Activated T-cell treated with anti-CD3 and anti-CD28 coated beads, Interleukin-2, amount 50 U/mL, for 72 hours (primary cell): ENCODE measurements around the gene CFHR2. TPM values are rescaled to one million over a fixed set of nuclear protein-coding genes. Genes with fewer than 3 reads are reported as not detected.
"Not testable (repeated sequence)": the region's sequence is repeated elsewhere in the genome, so short reads cannot be mapped to it uniquely, and the experiment has no call there.

ENCODE experiments used
- ATAC-seq, 2 donors: fragments of 150-1000 bp; cut with Tn5 transposase; replicated peaks in 1 of 2; 2 replicates each; pipeline ENCODE4 v1.10.0; 2021; ENCODE audit warnings: moderate library complexity in 2 of 2, mild to moderate bottlenecking in 1 of 2
- DNase-seq, 2 donors: peaks; one replicate each; pipeline ENCODE4 v3.0.0; 2021 to 2022; ENCODE audit warnings: mixed read lengths in 1 of 2
- H3K27ac Mint-ChIP-seq: one replicate; pipeline ENCODE4 v1.8.0; 2022; ENCODE audit warnings: mild to moderate bottlenecking, moderate library complexity, mixed read lengths
- H3K27me3 Mint-ChIP-seq: one replicate; pipeline ENCODE4 v1.8.0; 2022; ENCODE audit warnings: low read depth, mixed read lengths
- H3K36me3 Mint-ChIP-seq, 2 donors: one replicate each; pipeline ENCODE4 v1.8.0; 2022; ENCODE audit warnings: mixed read lengths in 2 of 2, mild to moderate bottlenecking in 1 of 2; ENCODE audit not compliant: insufficient read depth in 2 of 2
- H3K4me1 Mint-ChIP-seq: one replicate; pipeline ENCODE4 v1.8.0; 2022; ENCODE audit warnings: low read depth, mixed read lengths
- H3K4me3 Mint-ChIP-seq, 2 donors: one replicate each; pipeline ENCODE4 v1.8.0; 2022; ENCODE audit warnings: mild to moderate bottlenecking in 2 of 2, mixed read lengths in 2 of 2, moderate library complexity in 2 of 2
- H3K9me3 Mint-ChIP-seq, 2 donors: one replicate each; pipeline ENCODE4 v1.8.0; 2022; ENCODE audit warnings: mixed read lengths in 2 of 2
- total RNA-seq, 2 donors: library from RNA; stranded (reverse); gene quantifications; one replicate each; pipeline ENCODE4 v1.2.3, GENCODE V29; 2022

CFHR2 gene
- total RNA-seq, result not detected

DNA sequence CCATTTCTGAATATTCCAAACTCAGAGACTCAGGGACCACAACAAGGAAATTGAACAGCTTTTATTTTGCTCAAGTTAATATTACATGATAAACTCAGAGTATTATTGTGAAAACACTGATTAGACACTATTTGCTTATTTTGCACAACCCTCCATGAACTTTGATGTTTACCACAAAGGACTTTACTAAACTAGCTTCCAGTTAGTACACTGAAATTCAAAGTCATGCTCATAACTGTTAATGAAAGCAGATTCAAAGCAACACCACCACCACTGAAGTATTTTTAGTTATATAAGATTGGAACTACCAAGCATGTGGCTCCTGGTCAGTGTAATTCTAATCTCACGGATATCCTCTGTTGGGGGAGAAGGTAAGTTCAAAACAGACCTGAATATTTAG lies at the start of gene CFHR2:
TSS of gene CFHR2 (plus strand) at position 171 of the 400 bp plus-strand sequence. CDS start at position 314, 143 bp downstream.
- not testable (repeated sequence) for DNase-seq, ATAC-seq, H3K27ac Mint-ChIP-seq, H3K36me3 Mint-ChIP-seq, H3K4me1 Mint-ChIP-seq, H3K27me3 Mint-ChIP-seq, H3K9me3 Mint-ChIP-seq, H3K4me3 Mint-ChIP-seq

DNA sequence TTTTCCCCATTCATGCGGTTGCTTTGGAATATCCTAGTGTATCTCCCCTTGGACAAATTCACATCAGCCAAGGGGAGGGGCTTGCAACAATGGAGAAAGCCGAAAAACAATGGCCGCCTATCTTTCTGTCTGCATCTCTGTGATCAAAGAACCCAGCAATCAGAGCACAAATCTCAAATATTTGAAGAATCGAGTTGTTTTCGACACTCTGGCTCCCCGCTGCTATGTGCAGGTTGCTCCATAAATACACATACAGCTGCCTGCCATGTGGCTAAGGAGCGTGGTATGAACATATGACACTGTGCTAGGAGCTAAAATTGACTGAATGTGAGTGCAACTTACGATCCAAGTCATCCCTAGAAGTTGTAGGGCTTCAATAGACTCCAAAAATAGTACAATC lies 47.2 kb upstream of the CFHR2 start:
- no peaks in the 10 kb centered on the region for H3K4me1 Mint-ChIP-seq
- H3K9me3 Mint-ChIP-seq, result no peaks in the 10 kb centered on the region
- DNase-seq (no peak), ATAC-seq (no peak)
- H3K27me3 Mint-ChIP-seq, result peaks cover 17% of the 10 kb centered on the region
- H3K27ac Mint-ChIP-seq, result no peak overlapping the region
- no peaks in the 10 kb centered on the region for H3K36me3 Mint-ChIP-seq
- H3K4me3 Mint-ChIP-seq, result no peak overlapping the region

DNA sequence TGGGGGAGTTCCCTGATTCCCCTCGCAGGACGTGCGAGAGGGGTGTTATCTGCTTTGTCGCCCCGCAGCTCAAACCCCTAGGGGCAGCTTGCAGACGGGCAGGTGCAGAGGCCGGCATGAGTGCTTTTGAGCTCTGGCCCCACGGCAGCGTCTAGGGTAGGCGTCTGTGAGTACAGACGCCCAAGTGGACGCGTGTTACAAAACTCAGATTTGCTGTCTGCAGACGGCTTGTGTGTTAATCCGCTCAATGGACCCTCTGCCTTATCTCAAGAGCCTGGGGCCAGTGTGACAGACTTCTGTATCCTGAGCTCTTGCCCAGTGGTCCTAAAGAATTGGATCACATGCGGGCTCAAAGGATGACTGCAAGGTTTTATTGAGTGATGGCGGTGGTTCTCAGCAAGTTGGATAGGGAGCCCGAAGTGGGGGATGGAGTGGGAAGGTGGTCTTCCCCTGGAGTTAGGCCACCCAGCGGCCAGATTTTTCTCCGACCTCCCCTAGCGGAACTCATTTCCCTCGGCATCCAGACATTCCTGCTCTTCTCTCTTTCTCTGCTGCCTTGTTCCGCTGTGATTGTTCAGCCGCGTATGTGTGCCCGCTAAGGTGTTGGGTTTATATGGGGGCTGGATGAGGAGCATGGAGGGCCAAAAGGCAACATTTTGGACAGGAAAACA lies 46.2 kb upstream of the CFHR2 start:
- no peaks in the 10 kb centered on the region for H3K36me3 Mint-ChIP-seq
- no peak for DNase-seq
- H3K4me1 Mint-ChIP-seq, result no peaks in the 10 kb centered on the region
- H3K9me3 Mint-ChIP-seq, result no peaks in the 10 kb centered on the region
- H3K27ac Mint-ChIP-seq, result no peak overlapping the region
- H3K4me3 Mint-ChIP-seq, result no peak overlapping the region
- peaks cover 17% of the 10 kb centered on the region for H3K27me3 Mint-ChIP-seq
- ATAC-seq, result no peak

DNA sequence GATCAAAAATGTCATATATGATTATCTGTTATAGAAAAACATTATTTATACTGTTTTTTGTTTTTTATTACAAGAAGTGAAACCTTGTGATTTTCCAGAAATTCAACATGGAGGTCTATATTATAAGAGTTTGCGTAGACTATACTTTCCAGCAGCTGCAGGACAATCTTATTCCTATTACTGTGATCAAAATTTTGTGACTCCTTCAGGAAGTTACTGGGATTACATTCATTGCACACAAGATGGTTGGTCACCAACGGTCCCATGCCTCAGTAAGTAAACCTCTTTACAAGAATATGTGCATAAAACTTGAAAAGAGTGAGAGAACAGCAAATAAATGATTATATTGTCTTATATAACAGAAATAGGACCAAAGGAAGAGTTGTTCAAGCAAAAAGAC lies 41.2 kb upstream of the CFHR2 start:
- ATAC-seq, result no peak
- H3K36me3 Mint-ChIP-seq, result no peaks in the 10 kb centered on the region
- no peak for DNase-seq
- peaks cover 17% of the 10 kb centered on the region for H3K27me3 Mint-ChIP-seq
- H3K4me3 Mint-ChIP-seq, result no peak overlapping the region
- no peaks in the 10 kb centered on the region for H3K4me1 Mint-ChIP-seq
- H3K27ac Mint-ChIP-seq, result no peak overlapping the region
- H3K9me3 Mint-ChIP-seq, result no peaks in the 10 kb centered on the region

DNA sequence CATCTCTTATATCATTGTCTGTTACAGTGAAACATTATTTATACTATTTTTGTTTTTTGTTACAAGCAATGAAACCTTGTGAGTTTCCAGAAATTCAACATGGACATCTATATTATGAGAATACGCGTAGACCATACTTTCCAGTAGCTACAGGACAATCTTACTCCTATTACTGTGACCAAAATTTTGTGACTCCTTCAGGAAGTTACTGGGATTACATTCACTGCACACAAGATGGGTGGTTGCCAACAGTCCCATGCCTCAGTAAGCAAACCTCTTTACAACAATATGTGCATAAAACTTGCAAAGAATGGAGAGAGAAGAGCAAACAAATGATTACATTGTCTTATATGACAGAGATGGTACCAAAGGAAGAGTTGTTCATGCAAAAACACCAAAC lies 33.3 kb upstream of the CFHR2 start:
- Mint-ChIP-seq H3K9me3 (peaks cover 0 to 1% of the 10 kb centered on the region in 2 donors), H3K27me3 (no peaks in the 10 kb centered on the region), H3K4me1 (no peaks in the 10 kb centered on the region), H3K27ac (no peak overlapping the region), H3K4me3 (no peak overlapping the region), H3K36me3 (no peaks in the 10 kb centered on the region)
- ATAC-seq (no peak), DNase-seq (no peak)

DNA sequence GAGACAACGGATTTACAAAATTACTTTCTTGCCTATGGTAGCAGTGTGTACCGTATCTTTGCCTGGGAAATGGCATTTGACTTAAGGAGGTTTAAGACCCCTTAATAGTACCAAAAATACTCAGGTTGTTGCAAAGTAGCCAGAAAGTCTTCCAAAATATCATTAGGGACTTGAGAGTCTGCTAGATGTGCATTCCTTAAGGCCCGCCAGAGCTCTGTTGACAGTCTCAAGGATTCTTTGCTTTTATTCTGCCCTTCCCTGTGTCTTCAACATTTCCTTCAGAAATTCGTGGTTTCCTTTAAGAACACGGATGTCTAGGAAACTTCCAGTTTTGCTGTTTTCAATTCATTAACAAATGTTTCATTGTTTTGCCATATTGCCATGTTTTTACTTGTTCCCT lies 31.3 kb upstream of the CFHR2 start:
- not testable (repeated sequence) for H3K27me3 Mint-ChIP-seq, H3K27ac Mint-ChIP-seq, H3K36me3 Mint-ChIP-seq, H3K9me3 Mint-ChIP-seq, ATAC-seq, DNase-seq, H3K4me1 Mint-ChIP-seq, H3K4me3 Mint-ChIP-seq

DNA sequence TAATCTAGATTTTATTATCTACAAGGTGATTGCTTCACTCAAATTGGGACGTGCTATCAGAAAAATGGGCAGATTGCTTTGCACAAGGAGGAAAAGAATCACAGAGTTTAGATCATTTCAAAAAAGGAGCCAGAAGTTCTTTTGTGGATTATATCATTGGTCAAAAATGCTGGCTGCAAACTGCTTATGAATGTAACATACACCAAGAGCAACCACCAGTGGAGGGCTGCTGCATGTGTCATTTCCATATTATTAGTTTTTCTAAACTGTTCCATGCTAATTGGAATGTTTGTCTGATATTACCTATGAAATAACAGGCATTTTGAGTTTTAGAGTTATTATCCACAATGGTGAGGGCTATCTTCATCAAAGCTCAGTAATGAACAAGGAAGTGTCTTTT lies 16.7 kb upstream of the CFHR2 start:
- H3K4me1 Mint-ChIP-seq, H3K36me3 Mint-ChIP-seq, H3K9me3 Mint-ChIP-seq, H3K27me3 Mint-ChIP-seq, DNase-seq, H3K4me3 Mint-ChIP-seq, H3K27ac Mint-ChIP-seq, ATAC-seq: not testable (repeated sequence)

DNA sequence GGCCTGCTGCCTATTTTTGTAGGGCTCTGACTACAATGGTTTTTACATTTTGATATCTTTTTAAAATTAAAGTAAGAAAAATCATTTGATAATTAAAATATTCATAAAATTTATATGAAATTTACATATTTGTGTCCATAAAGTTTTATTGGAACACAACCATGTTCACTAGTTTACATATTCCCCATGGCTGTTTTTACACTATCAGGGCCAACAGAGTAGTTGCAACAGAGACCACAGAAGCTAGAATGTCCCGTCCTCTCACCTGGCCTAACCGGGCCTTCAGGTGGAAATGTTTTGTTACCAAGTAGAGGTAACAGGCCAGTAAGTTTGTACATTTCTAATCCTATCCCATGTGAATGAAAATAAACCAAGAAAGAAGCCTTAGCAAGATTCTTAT lies 10.7 kb upstream of the CFHR2 start:
- H3K27ac Mint-ChIP-seq, H3K36me3 Mint-ChIP-seq, H3K4me1 Mint-ChIP-seq, DNase-seq, H3K27me3 Mint-ChIP-seq, H3K4me3 Mint-ChIP-seq, ATAC-seq, H3K9me3 Mint-ChIP-seq: not testable (repeated sequence)

DNA sequence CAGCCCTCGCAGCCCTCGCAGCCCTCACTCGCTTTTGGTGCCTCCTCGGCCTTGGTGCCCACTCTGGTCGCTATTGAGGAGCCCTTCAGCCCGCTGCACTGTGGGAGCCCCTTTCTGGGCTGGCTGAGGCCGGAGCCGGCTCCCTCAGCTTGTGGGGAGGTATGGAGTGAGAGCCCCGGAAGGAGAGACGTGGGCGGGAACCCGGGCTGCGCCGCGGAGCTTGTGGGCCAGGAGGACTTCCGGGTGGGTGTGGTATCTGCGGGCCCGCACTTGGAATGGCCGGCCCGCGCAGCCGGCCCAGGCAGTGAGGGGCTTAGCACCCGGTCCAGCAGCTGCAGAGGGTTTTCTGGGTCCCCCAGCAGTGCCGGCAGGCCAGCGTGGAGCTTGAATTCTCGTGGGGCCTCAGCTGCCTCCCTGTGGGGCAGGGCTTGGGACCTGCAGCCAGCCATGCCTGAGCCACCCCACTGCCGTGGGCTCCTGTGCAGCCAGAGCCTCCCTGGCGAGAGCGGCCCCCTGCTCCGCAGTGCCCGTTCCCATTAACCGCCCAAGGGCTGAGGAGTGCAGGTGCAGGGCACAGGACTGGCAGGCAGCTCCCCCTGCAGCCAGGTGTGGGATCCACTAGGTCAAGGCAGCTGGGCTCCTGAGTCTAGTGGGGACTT lies 9.9 kb upstream of the CFHR2 start:
- no peak for ATAC-seq
- no peaks in the 10 kb centered on the region for H3K27me3 Mint-ChIP-seq
- no peak for DNase-seq
- no peaks in the 10 kb centered on the region for H3K9me3 Mint-ChIP-seq
- no peaks in the 10 kb centered on the region for H3K4me1 Mint-ChIP-seq
- no peak overlapping the region for H3K4me3 Mint-ChIP-seq
- H3K27ac Mint-ChIP-seq, result no peak overlapping the region
- no peaks in the 10 kb centered on the region for H3K36me3 Mint-ChIP-seq

DNA sequence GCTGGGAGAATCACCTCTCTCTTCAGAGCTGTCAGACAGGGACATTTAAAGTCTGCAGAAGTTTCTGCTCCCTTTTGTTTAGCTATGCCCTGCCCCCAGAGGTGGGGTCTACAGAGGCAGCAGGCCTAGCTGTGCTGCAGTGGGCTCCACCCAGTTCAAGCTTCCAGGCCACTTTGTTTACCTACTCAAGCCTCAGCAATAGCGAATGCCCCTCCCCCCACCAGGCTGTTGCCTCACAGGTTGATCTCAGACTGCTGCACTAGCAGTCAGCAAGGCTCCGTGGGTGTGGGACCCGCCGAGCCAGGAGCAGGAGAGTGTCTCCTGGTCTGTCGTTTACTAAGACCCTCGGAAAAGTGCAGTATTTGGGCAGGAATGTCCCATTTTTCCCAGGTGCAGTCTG lies 2.1 kb upstream of the CFHR2 start:
- H3K4me1 Mint-ChIP-seq, H3K27me3 Mint-ChIP-seq, H3K4me3 Mint-ChIP-seq, H3K36me3 Mint-ChIP-seq, H3K9me3 Mint-ChIP-seq, H3K27ac Mint-ChIP-seq, DNase-seq, ATAC-seq: not testable (repeated sequence)

DNA sequence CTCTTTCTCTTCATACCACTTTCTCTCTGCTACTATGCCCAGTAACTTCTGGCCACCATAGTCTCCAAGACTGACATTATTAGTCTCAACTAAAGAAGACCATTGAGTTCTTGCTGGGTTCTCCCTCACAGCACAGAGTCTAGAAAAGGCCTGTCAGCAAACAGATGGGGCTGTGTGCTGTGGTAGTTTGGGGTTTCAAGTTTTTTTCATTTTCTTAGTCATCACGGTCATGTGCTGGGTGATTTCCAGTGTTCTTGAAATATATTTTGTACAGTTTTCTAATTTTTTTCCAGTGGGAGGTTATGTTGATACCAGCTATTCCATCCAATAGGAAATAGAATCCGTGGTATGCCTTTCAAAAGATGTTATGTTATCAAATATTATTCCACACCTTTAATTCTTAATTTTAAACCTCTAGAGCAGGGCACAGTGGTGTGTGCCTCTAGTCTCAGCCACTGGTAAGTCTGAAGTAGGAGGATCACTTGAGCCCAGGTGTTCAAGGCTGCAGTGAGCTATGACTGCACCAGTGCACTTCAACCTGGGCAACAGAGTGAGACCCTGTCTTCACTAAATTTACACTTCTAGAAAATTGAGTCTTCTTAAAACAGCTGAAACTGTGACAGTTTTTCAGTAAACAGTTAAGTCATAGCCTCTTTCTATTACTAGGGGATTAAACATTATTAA lies 8.3 kb downstream of the CFHR2 start:
- Mint-ChIP-seq H3K27ac (no peak overlapping the region), H3K27me3 (no peaks in the 10 kb centered on the region), H3K4me3 (no peak overlapping the region), H3K4me1 (no peaks in the 10 kb centered on the region), H3K9me3 (no peaks in the 10 kb centered on the region), H3K36me3 (peaks cover 0 to 3% of the 10 kb centered on the region in 2 donors)
- DNase-seq (no peak), ATAC-seq (no peak)

DNA sequence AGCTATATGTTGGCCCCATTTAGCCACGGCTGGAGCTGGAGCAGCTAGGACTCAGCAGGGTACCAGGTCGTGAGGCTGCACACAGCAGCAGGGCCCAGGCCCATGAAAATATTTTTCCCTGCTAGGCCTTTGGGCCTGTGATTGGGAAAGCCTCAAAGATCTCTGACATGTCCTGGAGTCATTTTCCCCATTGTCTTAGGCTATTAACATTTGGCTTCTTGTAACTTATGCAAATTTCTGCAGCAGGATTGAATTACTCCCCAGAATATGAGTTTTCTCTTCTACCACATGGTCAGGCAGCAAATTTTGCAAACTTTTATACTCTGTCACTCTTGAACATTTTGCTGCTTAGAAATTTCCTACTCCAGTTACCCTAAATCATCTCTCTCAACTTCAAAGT lies 11.2 kb downstream of the CFHR2 start:
- no peak overlapping the region for H3K27ac Mint-ChIP-seq
- H3K4me1 Mint-ChIP-seq, result no peaks in the 10 kb centered on the region
- ATAC-seq (no peak), DNase-seq (no peak)
- no peaks in the 10 kb centered on the region for H3K9me3 Mint-ChIP-seq
- peaks cover 0 to 3% of the 10 kb centered on the region in 2 donors for H3K36me3 Mint-ChIP-seq
- no peak overlapping the region for H3K4me3 Mint-ChIP-seq
- H3K27me3 Mint-ChIP-seq, result no peaks in the 10 kb centered on the region

DNA sequence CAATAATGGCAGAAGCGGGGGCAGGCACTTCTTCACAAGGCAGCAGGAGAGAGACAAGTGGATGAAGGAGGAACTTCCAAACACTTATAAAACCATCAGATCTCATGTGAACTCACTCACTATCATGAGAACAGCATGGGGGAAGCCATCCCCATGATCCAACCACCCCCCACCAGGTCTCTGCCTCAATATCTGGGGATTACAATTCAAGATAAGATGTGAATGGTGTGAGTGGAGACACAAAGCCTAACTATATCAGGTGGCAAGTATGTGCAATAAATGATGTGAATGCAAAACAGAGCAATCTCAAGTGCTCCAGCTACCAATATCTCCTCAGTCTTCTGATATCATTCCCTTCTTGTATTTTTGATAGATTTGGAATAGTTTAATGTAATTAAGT lies 12.4 kb downstream of the CFHR2 start:
- DNase-seq (no peak), ATAC-seq (no peak)
- no peaks in the 10 kb centered on the region for H3K27me3 Mint-ChIP-seq
- H3K4me3 Mint-ChIP-seq, result no peak overlapping the region
- H3K27ac Mint-ChIP-seq, result no peak overlapping the region
- H3K36me3 Mint-ChIP-seq, result peaks cover 0 to 3% of the 10 kb centered on the region in 2 donors
- no peaks in the 10 kb centered on the region for H3K9me3 Mint-ChIP-seq
- no peaks in the 10 kb centered on the region for H3K4me1 Mint-ChIP-seq
